ENCODE results near the gene VCX3A.
"Not testable (repeated sequence)": the region's sequence is repeated elsewhere in the genome, so short reads cannot be mapped to it uniquely, and the experiment has no call there.

Gene VCX3A

GRCh38 chrX:6535018-6535417 is at the start of gene VCX3A:
TSS of gene VCX3A (minus strand) at chrX:6535118. CDS start at chrX:6534497, 621 bp downstream.
- not testable (repeated sequence) for DNase-seq

GRCh38 chrX:6574762-6575161 is 39.8 kb upstream of the VCX3A start:
- no peak for DNase-seq

GRCh38 chrX:6568031-6568430 is 33.1 kb upstream of the VCX3A start:
- no peak for DNase-seq

GRCh38 chrX:6558979-6559378 is 24.1 kb upstream of the VCX3A start:
- DNase-seq, result no peak

GRCh38 chrX:6557690-6558089 is 22.8 kb upstream of the VCX3A start:
- DNase-seq, result no peak

- no peak for DNase-seq
These were observed 16.1 kb upstream of the VCX3A start for GRCh38 chrX:6550999-6551398.

GRCh38 chrX:6545712-6546111 is 10.8 kb upstream of the VCX3A start:
- DNase-seq, result no peak

GRCh38 chrX:6526564-6527136 is 8.3 kb downstream of the VCX3A start:
- no peak for DNase-seq

GRCh38 chrX:6517376-6517775 is 17.5 kb downstream of the VCX3A start:
- no peak for DNase-seq

GRCh38 chrX:6506444-6506843 is 28.5 kb downstream of the VCX3A start:
- DNase-seq, result no peak

GRCh38 chrX:6505960-6506359 is 29.0 kb downstream of the VCX3A start:
- no peak for DNase-seq

GRCh38 chrX:6500719-6501118 is 34.2 kb downstream of the VCX3A start:
- no peak for DNase-seq

GRCh38 chrX:6498324-6498723 is 36.6 kb downstream of the VCX3A start:
- no peak for DNase-seq

Measured in left hindlimb (tissue), 1 donor.